SK-MEL-5 (cell line): Measurements from ENCODE around the gene PRKCD. TPM values are rescaled to one million over a fixed set of nuclear protein-coding genes. Genes with fewer than 3 reads are reported as not detected.

ENCODE experiments used
- DNase-seq: peaks from one replicate; pipeline ENCODE4 v3.0.0-alpha.2; 2016; ENCODE audit warnings: low read depth, low spot score
- in situ Hi-C: cut with HindIII; loops from 2 replicates; pipeline ENCODE4 v1.10.0; 2016; ENCODE audit warnings: low sequenced_read_pairs, high pct_unique_total_duplicates, low pct_unique_long_range_greater_than_20kb
- total RNA-seq: library from RNA; depleted of rRNA; stranded (reverse); fragments of >200 nt; shearing (Covaris generic); gene quantifications from 2 replicates; pipeline ENCODE4 v1.2.3, GENCODE V29; 2014

PRKCD gene
- total RNA-seq, 1 experiment from 2014 or later = 3.3 TPM

DNA sequence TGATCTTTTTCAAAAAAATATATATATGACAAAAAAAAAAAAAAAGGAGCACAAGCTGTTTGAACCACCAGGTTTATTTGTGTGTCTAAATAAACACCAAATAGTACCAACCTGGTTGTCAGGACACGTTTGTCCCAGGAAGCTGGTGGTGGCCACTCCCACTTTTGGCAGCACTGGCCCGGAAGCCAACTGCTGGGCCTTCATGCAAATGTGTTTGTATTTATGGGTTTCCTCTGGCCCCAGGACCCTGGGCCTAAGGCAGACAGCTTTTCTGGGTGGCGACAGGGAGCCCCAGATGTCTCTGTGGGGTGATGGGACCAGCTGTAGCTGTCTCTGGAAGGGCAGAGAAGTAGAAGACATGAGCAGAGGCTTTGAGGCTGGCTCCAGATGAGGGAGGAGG is 31.6 kb downstream of the PRKCD start:
- no peak for DNase-seq
- in situ Hi-C loops = no loop called here

DNA sequence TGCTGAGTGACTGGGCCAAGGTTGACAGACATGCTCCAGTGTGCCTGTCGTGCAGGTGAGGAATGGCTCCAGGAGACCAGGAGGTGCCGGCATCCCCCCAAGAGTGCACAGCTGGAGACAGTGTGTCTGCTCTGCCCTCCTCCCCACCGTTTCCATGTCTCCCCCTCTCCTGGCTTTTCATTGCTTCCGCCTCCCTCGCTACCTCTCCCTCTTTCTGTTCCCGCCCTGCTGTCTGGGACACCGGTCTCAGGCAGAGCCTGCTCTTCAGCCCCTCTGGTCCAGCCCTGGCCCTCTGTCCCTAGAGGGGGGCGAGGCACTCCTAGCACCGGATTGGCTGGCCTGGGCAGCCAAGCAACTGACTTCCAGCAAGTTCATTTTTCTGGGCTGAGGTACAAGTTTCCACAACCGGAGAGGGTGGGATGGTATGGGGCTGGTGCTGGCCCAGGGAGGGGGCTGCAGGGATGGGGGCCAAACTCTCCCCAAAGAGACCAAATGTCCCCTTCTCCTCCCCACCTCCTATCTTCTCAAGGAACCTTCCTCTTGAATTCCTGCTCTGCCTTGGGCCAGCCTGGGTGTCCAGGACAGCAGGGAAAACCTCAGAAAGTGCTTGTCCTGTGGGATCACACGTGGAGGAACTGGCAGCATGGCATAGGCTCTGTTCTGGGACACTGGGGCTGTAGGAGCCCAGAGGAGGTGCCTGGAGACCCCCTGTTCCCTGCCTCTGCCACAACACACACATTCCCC is 32.6 kb downstream of the PRKCD start:
- DNase-seq = no peak
- in situ Hi-C loops = no loop called here

DNA sequence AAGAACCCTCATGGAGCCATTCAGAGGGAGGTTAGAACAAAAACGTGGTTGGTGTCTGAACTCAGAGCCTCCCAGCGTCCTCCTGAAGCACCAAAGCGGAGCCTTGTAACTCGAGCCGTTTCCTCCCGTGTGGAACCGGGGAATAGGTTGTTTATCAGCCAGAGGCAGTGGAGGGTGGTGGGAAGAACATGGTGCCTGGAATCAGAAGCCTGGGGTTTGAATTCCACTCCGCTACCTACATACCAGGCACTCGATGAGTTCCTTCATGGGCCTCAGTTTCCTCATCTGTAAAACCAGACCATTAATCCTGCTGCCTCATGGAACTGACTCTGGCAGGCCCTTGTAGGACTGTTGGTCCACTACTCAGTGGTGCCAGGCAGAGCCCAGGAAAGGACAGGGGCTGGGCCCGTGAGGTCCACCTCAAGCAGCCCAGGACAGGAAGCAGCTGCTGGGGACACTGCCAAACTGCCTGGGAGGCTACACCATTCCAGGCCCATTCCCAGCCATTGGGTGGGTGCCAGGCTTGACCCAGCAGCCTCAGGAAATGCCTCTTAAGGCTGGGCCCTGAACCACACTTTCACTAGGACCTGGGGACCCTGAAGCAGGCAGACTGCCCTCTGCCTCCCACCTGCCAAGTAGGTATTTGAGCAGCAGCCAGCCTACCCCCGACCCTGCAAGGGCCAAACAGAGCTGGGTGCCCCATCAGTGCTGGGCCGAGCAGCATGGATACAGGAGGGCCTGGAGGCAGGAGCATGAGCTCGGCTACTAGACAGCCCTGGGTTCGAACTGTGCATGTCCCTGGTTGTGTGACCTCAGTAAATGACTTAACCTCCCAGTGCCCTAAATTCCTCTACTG is 33.4 kb downstream of the PRKCD start:
- DNase-seq = no peak
- in situ Hi-C loops = no loop called here

DNA sequence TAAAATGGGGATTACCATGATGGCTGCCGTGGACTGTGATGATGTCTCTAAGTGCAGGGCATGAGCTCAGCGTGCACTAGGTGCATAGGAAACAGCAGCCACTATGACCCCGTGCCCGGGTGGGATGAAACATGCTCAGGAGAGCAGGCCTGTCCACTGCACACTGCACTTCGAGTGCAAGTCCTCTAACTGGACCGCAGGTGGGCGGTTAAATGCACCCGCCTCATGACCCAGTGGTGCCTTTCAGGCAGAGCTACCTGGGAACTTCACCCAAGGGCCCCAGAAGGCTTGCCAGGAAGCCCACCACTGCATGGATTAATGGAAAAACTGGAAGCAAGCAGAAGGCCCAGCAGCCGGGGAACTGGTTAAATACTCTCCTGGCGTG is 34.0 kb downstream of the PRKCD start:
- DNase-seq = no peak
- in situ Hi-C loops = no loop called here

DNA sequence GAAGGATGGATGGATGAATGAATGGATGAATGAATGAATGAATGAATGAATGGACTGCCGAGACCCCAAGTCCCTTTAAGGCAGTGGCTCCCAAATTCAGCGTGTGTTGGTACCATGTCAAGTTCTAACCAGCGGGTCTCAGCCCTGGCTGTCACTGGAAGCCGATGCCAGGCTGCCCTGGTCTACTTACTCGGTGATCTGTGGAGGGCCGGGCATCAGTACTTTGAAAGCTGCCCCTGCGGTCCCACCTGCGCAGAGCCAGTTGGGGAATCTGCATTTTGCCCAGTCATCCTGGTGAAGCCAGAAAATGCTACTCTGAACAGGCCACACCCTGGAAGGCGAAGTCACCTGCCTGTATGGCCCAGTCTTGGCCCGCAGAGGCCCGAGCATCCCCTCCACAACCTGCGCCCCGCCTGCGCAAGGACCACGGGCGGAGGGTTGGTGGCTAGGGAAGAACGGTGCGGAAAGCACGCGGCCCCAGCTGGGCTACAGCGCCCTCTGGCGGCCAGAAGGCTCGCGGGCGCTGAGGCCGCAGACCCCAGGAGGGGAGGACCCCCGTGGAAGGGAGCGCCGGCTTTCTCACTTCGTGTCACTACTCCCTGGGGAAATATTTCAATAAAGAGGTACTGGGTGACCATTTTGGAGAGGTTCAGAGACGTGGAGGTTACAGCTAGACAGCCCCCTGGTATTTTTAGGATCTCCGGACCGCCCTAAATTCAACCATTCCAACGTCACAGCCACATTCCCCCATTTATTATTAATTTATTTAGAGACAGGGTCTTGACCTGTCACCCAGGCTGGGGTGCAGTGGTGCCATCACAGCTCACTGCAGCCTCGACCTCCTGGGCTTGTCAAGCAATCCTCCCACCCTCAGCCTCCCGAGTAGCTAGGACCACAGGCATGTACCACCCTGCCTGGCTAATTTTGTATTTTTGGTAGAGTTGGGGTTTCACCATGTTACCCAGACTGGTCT is 34.9 kb downstream of the PRKCD start:
- in situ Hi-C loops = no loop called here
- peak; percentile 57 for DNase-seq

DNA sequence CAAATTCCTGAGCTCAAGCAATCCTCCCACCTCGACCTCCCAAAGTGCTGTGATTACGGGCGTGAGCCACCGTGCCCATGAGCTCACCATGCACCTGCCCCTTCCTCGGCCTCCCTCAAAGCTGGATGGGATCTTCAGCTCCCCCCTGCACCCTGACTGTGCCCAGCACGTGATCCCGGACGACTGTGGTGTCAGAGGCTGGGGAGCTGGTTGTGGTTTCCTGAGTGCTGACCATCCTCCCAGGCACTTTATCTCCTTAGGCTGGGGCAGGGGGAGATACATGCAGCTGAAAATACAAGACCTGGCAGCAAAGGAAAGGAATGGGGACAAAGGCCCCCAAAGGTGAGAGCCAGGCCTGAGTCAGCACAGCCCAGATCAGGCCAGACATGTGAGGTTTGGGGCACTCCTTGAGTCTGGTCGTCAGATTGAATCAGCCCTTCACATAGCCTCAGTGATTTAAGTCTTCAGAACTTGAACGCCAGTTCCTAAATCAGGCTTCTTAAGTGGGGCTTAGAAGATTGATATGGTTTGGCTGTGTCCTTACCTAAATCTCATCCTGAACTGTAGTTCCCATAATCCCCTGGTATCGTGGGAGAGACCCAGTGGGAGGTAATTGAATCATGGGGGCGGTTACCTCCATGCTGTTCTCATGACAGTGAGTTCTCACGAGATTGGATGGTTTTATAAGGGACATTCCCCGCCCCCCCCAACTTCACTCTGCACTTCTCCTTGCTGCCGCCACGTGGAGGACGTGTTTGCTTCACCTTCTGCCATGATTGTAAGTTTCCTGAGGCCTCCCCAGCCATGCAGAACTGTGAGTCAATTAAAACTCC is 35.8 kb downstream of the PRKCD start:
- in situ Hi-C loops = no loop called here
- DNase-seq = peak; percentile 95

DNA sequence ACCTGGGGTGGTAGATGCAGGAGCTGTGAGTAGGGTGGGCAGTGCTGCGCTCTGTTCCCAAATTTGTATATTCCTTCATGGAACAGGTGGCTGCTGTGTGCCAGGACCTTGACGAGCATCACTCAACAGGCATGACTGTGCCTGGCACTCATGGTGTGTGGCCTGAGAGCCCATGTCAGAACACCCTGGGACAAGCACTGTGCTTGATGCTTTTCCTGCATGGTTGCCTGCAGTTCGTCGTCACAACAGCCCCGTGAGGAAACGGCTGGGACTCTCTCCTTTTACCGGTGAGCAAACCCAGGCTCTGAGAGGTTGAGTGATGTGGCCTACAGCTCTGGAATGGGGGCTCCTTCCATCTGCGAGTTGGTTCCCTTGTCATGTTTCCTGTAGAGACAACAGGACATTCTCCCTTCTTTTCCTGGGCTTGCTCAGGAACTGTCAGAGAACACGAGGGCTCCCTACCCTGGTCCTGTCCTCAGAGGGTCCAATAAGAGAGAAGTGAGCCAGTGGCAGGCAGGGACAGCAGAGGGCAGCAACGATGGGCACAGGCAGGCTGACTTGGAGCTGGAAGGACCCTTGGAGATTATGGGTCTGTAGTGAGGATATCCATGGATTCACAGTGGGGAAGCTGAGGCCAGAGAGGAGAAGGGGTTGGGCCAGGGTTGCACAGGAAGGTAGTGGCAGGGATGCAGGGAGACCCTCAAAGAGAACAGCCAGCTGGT is 37.4 kb downstream of the PRKCD start:
- in situ Hi-C loops = no loop called here

DNA sequence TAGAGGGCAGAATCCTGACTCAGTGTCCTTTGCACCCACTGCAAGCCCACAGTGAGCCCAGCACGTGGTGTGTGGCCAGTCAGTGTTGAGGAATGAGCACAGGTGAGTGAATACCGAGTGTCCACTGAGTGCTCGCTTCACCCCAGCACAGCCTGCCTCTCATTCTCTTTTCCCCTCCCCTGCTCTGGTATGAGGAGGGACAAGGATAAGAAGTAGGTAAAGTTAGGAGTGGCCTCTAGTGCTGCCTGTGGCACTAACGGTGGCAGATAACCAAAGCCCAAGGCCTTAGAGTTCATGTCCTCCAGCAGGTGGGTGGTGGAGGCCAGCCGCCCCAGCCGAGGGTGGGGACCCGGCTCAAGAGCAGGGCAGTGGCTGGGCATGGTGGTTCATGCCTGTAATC is 38.0 kb downstream of the PRKCD start:
- no peak for DNase-seq
- in situ Hi-C loops = no loop called here

More for the DNA sequence above, 37.4 kb downstream of the PRKCD start:
- peak; percentile 33 for DNase-seq

DNA sequence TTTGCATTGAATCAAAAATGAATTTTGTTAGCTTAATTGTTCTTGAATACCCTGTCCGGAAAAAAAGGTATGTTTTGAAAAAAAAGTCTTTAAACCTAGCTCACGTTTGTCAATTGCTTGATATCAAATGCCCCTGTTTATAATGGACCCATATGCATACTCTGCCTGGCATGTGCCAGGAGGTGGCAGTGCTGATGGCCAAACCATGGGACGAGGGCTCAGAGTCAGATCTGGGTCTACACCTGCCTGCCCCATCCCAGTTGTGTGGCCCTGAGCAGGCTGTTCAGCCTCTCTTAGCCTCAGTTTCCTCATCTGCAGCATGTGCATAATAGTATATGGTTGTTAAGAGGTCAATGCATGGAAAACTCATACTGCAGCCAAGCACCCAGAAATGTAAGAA is 38.8 kb downstream of the PRKCD start:
- in situ Hi-C loops = no loop called here
- no peak for DNase-seq

DNA sequence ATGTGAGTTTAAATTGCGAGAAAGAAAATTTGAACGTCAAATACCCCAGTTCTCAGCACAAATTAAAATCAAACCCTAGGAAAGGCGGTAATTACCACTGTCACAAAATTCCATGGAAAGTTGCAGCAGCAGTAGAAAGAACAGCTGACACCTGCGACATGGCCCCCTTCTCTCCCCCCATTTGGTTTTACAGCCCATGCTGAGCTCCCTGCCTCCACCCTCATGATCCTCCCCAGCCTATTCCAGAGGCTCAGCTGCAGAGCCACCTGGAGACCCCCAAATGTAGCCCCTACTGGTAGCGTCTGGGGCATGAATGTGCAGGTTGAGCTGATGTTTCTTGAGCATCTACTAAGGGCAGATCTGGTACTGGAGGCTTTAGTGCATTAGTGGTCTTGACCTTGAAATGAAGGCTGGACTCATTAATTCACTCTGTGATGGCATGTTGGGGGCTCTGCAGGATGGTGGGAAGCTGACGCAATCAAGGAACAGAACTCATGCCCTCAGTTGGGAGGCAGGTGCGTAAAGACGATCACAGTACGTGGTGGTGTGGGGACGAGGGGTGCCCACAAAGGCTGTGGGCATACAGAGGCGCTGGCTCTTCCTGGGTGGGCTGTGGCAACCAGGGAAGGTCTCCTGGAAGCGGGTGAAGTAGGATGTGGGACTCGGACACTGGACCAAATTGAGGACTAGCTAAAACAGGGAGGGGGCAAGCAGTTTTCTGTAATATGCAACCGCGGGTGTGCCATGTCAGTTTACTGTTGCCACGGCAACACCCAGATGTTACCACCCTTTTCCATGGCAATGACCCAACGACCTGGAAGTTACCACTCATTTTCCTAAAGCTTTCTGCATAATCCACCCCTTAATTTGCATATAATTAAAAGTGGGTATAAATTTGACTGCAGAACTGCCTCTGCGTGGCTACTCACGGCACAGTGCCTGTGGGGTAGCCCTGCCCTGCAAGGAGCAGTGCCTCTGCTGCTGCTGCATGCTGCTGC is 39.8 kb downstream of the PRKCD start:
- in situ Hi-C loops = no loop called here
- no peak for DNase-seq

DNA sequence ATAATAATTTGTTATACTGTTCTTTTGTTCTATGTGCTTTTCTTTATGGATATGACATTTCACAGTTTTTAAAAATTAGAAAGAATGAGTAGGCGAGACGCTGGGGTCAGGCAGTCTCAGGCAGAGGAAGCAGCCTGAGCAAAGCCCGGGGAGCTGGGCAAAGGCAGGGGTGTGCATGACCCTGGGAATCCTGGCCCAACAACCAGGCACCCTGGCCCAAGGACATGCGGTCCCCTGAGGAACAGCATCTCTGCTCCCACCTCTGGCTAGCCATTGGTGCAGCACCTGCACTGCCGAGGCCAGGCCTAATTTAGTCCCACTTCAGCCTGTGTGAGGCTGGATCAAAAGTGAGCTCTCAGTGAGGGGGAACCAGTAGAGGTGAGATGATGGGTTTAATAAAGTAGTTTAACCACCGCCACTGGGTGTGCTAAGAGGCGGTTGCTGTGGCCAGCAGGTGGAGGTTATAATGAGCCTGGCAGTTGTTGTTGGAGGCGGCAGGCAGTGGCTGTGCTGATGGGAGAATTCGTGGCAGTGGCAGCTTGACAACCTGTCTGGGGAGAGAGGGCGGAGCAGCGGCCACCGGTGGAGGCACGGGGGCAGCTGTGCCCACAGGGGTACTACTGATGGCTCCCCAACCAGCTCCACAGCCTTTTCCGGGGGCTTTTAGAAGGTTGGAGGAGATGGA is 41.5 kb downstream of the PRKCD start:
- DNase-seq = no peak
- in situ Hi-C loops = no loop called here

DNA sequence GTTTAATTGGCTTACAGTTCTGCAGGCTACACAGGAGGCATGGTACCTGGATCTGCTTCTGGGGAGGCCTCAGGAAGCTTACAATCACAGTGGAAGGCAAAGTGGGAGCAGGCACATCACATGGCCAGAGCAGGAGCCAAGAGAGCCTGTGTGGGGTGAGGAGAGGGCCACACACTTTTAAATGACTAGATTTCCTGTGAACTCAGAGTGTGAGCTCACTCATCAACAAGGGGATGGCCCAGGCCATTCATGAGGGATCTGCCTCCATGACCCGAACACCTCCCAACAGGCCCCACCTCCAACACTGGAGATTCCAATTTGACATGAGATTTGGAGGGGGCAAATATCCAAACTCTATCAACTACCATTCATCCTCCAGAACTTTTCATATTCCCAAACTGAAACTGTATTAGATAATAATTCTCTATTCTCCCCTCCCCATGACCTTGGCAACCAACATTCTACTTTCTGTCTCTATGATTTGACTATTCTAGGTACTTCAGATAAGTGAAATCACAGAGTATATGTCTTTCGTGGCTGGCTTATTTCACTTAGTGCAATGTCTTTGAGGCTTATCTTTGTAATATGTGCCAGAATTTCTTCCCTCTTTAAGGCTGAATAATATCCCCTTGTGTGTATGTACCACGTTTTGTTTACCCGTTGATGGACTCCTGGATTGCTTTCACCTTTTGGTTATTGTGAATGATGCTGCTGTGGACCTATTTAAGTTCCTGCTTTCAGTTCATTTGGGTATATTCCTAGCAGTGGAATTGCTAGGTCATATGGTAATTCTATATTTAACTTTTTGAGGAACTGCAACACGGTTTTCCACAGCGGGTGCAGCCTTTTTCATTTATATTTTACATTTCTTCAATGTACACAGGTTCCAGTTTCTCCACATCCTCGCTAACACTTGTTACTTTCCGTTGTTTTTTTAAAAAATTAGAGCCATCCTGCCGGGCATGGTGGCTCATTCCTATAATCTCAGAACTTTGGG is 51.0 kb downstream of the PRKCD start:
- DNase-seq = no peak
- in situ Hi-C loops = no loop called here

DNA sequence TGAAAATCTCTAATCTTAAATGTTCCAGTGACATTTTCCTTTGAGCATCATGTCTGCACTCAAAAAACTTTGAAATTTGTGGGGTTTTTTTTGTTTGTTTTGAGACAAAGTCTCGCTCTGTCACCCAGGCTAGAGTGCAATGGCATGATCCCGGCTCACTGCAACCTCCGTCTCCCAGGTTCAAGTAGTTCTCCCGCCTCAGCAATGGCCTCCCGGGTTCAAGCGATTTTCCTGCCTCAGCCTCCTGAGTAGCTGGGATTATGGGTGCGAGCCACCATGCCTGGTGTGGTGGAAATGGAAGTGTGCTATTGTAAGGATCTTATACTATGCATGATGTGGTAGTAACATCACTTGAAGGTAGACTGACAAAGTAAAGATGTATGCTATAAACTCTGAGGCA is 52.3 kb downstream of the PRKCD start:
- no peak for DNase-seq
- in situ Hi-C loops = no loop called here

DNA sequence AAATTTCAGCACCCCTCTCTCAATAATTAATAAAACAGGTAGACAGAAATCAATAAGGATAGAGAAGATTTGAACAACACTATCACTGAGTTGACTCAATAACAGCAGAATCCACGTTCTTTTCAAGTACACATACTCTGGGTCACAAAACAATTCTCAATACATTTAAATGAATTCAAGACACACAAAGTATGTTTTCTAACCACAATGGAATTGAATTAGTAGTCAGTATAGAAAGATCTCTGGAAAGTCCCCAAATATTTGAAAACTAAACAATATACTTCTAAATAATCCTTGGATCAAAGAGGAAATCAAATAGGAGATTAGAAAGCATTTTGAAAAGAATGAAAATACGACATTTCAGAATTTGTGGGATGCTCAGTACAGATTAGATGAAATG is 54.8 kb downstream of the PRKCD start:
- in situ Hi-C loops = no loop called here
- no peak for DNase-seq
